Transverse colon (tissue), 4 donors: Measurements from ENCODE around the gene RUNDC3A. TPM values are rescaled to one million over a fixed set of nuclear protein-coding genes. Genes with fewer than 3 reads are reported as not detected.

ENCODE experiments used
- DNase-seq: peaks from one replicate; pipeline ENCODE4 v3.0.0-alpha.2; 2019
- H3K27ac ChIP-seq, 4 donors: fragments of 200-600 bp; sonication (generic); 2 replicates each; pipeline ENCODE4 v1.5.1; 2016 to 2018; ENCODE audit warnings: inconsistent platforms in 4 of 4
- H3K27me3 ChIP-seq: fragments of 200-600 bp; sonication (generic); 2 replicates; pipeline ENCODE4 v1.5.1; 2017; ENCODE audit warnings: inconsistent platforms
- H3K36me3 ChIP-seq, 4 donors: fragments of 200-600 bp; sonication (generic); 2 replicates each; pipeline ENCODE4 v1.5.1; 2017 to 2019; ENCODE audit warnings: inconsistent platforms in 4 of 4
- H3K4me1 ChIP-seq, 4 donors: fragments of 200-600 bp; sonication (generic); 2 replicates each; pipeline ENCODE4 v1.5.1; 2017 to 2020; ENCODE audit warnings: inconsistent platforms in 4 of 4
- H3K4me3 ChIP-seq, 4 donors: fragments of 200-600 bp; sonication (generic); 1 replicate in 1 of 4; 2 replicates in 3 of 4; pipeline versions ENCODE4 v1.5.1 to v1.6.1; 2017 to 2019; ENCODE audit warnings: inconsistent platforms in 4 of 4
- H3K9me3 ChIP-seq, 2 donors: fragments of 200-600 bp; sonication (generic); 2 replicates each; pipeline ENCODE4 v1.5.1; 2017 to 2019; ENCODE audit warnings: inconsistent platforms in 2 of 2
- CTCF ChIP-seq, 5 experiments: fragments of 200-600 bp in 3 of 5; fragments of 450-650 bp in 2 of 5; sonication (generic) in 3 of 5; IDR thresholded peaks; 1 replicate in 2 of 5; 2 replicates in 3 of 5; pipeline ENCODE4 v1.5.1; 2016 to 2017; ENCODE audit warnings: antibody characterized with exemption in 5 of 5, inconsistent platforms in 3 of 5, mild to moderate bottlenecking in 2 of 5, moderate library complexity in 1 of 5
- EP300 ChIP-seq: sonication (generic); formaldehyde crosslinking; IDR thresholded peaks from one replicate; pipeline ENCODE4 v1.6.1; 2017; ENCODE audit warnings: antibody characterized with exemption, low read depth
- POLR2A ChIP-seq: fragments of 450-650 bp; IDR thresholded peaks from one replicate; pipeline ENCODE4 v1.6.1; 2016; ENCODE audit warnings: antibody characterized with exemption, mild to moderate bottlenecking, moderate library complexity
- POLR2AphosphoS5 ChIP-seq, 3 donors: sonication (generic); formaldehyde crosslinking; IDR thresholded peaks; one replicate each; pipeline ENCODE4 v1.6.1; 2016; ENCODE audit warnings: antibody characterized with exemption in 3 of 3
- WGBS, 2 donors: methylation state at CpG; one replicate each; pipeline ENCODE4 v1.1.5; 2018; ENCODE audit warnings: low coverage in 1 of 2; 5-methylcytosine and 5-hydroxymethylcytosine counted together
- in situ Hi-C, 4 donors: fragments of 200-750 bp; cut with MboI; loops; one replicate each; pipeline versions ENCODE4 v1.15.0 to v1.15.1; 2017; ENCODE audit warnings: low sequenced_read_pairs in 3 of 4, low pct_ligation_motif_present in 1 of 4, low pct_unique_long_range_greater_than_20kb in 1 of 4
- intact Hi-C: fragments of 100-400 bp; cut with DNase I; formaldehyde crosslinking; loops from one replicate; pipeline ENCODE4 v1.15.1; 2023; ENCODE audit warnings: low total_unique reads
- total RNA-seq, 4 donors: library from RNA; depleted of rRNA; stranded (reverse); fragments of >200 nt; gene quantifications; one replicate each; pipeline ENCODE4 v1.1.0, GENCODE V29; 2016

The RUNDC3A gene
- total RNA-seq, 4 donors from 2014 or later: 0.48 to 7.6 (median 1.1) TPM; not detected in 1

- Histone ChIP-seq H3K36me3 (no peaks in the 10 kb centered on the region), H3K27ac (no peak overlapping the region), H3K9me3 (no peaks in the 10 kb centered on the region), H3K4me3 (no peak overlapping the region), H3K27me3 (no peaks in the 10 kb centered on the region), H3K4me1 (peaks cover 0 to 16% (median 3%) of the 10 kb centered on the region in 4 donors)
- DNase-seq: no peak
- in situ Hi-C loops: no loop called here
- intact Hi-C loops: no loop called here
- no peak for TF ChIP-seq EP300
- TF ChIP-seq CTCF (IDR thresholded peaks at IDR 0.05): no peak
- TF ChIP-seq POLR2AphosphoS5 (IDR thresholded peaks at IDR 0.05): no peak
- no peak for TF ChIP-seq POLR2A
- 91% methylated on average over 4 of the region's 4 CpGs; no CpG with 5 or more reads in 1 of the 2 donors for WGBS, 2 donors
Measured at GRCh38 chr17:44284024-44284400, 24.4 kb upstream of the RUNDC3A start.

GRCh38 chr17:44287651-44288050 is 20.8 kb upstream of the RUNDC3A start:
- Histone ChIP-seq H3K27ac (no peak overlapping the region), H3K36me3 (no peaks in the 10 kb centered on the region), H3K9me3 (no peaks in the 10 kb centered on the region), H3K4me3 (no peak overlapping the region), H3K4me1 (no peaks in the 10 kb centered on the region), H3K27me3 (peaks cover 5% of the 10 kb centered on the region)
- TF ChIP-seq POLR2AphosphoS5 (IDR thresholded peaks at IDR 0.05) (no peak), POLR2A (no peak), CTCF (IDR thresholded peaks at IDR 0.05) (no peak), EP300 (no peak)
- WGBS, 2 donors: 65 to 79% methylated on average over 4 to 8 of the region's 8 CpGs
- in situ Hi-C loops: no loop called here
- no peak for DNase-seq
- intact Hi-C loops: no loop called here

- H3K27me3 ChIP-seq: peaks cover 7% of the 10 kb centered on the region
- TF ChIP-seq POLR2A: no peak
- TF ChIP-seq EP300: no peak
- no peak for TF ChIP-seq CTCF (IDR thresholded peaks at IDR 0.05)
- TF ChIP-seq POLR2AphosphoS5 (IDR thresholded peaks at IDR 0.05): no peak
- H3K36me3 ChIP-seq: no peaks in the 10 kb centered on the region
- in situ Hi-C loops: no loop called here
- no peaks in the 10 kb centered on the region for H3K9me3 ChIP-seq
- H3K4me1 ChIP-seq: no peaks in the 10 kb centered on the region
- DNase-seq: no peak
- WGBS, 2 donors: 83 to 100% methylated on average over 1 to 9 of the region's 9 CpGs
- H3K27ac ChIP-seq: no peak overlapping the region
- intact Hi-C loops: no loop called here
- no peak overlapping the region for H3K4me3 ChIP-seq
Measured at GRCh38 chr17:44293509-44294226, 14.7 kb upstream of the RUNDC3A start.

- Histone ChIP-seq H3K4me3 (no peak overlapping the region), H3K27me3 (peaks cover 18% of the 10 kb centered on the region), H3K27ac (no peak overlapping the region), H3K4me1 (no peaks in the 10 kb centered on the region), H3K9me3 (no peaks in the 10 kb centered on the region), H3K36me3 (no peaks in the 10 kb centered on the region)
- 93% methylated on average over 3 of the region's 3 CpGs; no CpG with 5 or more reads in 1 of the 2 donors for WGBS, 2 donors
- intact Hi-C loops: no loop called here
- in situ Hi-C loops: no loop called here
- TF ChIP-seq EP300: no peak
- no peak for TF ChIP-seq POLR2A
- no peak for TF ChIP-seq POLR2AphosphoS5 (IDR thresholded peaks at IDR 0.05)
- no peak for TF ChIP-seq CTCF (IDR thresholded peaks at IDR 0.05)
- DNase-seq: no peak
Measured at GRCh38 chr17:44297975-44298374, 10.4 kb upstream of the RUNDC3A start.
